Sigmoid colon (tissue), 7 donors: ENCODE data around the gene ABHD16A. TPM values are rescaled to one million over a fixed set of nuclear protein-coding genes. Genes with fewer than 3 reads are reported as not detected.
A peak's percentile ranks its signal among the peaks of the same experiment; 100 is the strongest.

Experiments used
- DNase-seq: peaks from one replicate; pipeline ENCODE4 v3.0.0-alpha.2; 2019
- H3K27ac ChIP-seq, 4 donors: fragments of 200-600 bp; sonication (generic); one replicate each; pipeline ENCODE4 v1.5.1; 2016 to 2019; ENCODE audit warnings: mild to moderate bottlenecking in 1 of 4
- H3K27me3 ChIP-seq, 3 donors: fragments of 200-600 bp; sonication (generic); one replicate each; pipeline ENCODE4 v1.5.1; 2019; ENCODE audit warnings: mild to moderate bottlenecking in 1 of 3
- H3K36me3 ChIP-seq, 4 donors: fragments of 200-600 bp; sonication (generic); one replicate each; pipeline ENCODE4 v1.5.1; 2016 to 2019
- H3K4me1 ChIP-seq, 4 donors: fragments of 200-600 bp; sonication (generic); one replicate each; pipeline ENCODE4 v1.5.1; 2017 to 2019
- H3K4me3 ChIP-seq, 4 donors: fragments of 200-600 bp; sonication (generic); one replicate each; pipeline ENCODE4 v1.5.1; 2017 to 2019; ENCODE audit warnings: mild to moderate bottlenecking in 2 of 4, moderate library complexity in 1 of 4
- H3K9me3 ChIP-seq, 4 donors: fragments of 200-600 bp in 3 of 4; sonication (generic) in 3 of 4; one replicate each; pipeline versions ENCODE4 v1.5.1 to v1.6.1; 2013 to 2019
- EP300 ChIP-seq, 4 donors: sonication (generic); formaldehyde crosslinking; IDR thresholded peaks; one replicate each; pipeline ENCODE4 v1.6.1; 2017; ENCODE audit warnings: antibody characterized with exemption in 4 of 4
- POLR2A ChIP-seq, 2 donors: fragments of 450-650 bp; IDR thresholded peaks; one replicate each; pipeline ENCODE4 v1.6.1; 2016; ENCODE audit warnings: antibody characterized with exemption in 2 of 2, mild to moderate bottlenecking in 2 of 2, moderate library complexity in 2 of 2
- POLR2AphosphoS5 ChIP-seq, 4 donors: sonication (generic); formaldehyde crosslinking; IDR thresholded peaks; one replicate each; pipeline ENCODE4 v1.6.1; 2017; ENCODE audit warnings: antibody characterized with exemption in 4 of 4
- WGBS, 2 donors: extraction: QIAGEN DNeasy Blood & Tissue Kit; methylation state at CpG; one replicate each; pipeline ENCODE4 v1.1.7; 2013; 5-methylcytosine and 5-hydroxymethylcytosine counted together
- intact Hi-C: fragments of 100-400 bp; cut with DNase I; formaldehyde crosslinking; loops from one replicate; pipeline ENCODE4 v1.15.1; 2023
- polyA plus RNA-seq, 3 donors: library from polyadenylated mRNA; stranded (reverse); fragments of 200-250 nt; gene quantifications; one replicate each; pipeline ENCODE4 v1.2.3, GENCODE V29; 2013
- total RNA-seq, 4 donors: library from RNA; depleted of rRNA; stranded (reverse); fragments of >200 nt; gene quantifications; one replicate each; pipeline ENCODE4 v1.1.0, GENCODE V29; 2016
- TF ChIP-seq, protein P1 (sequence below), 4 experiments: fragments of 450-650 bp in 3 of 4; fragments of 200-600 bp in 1 of 4; IDR thresholded peaks; one replicate each; pipeline ENCODE4 v1.5.1; 2016 to 2019; ENCODE audit warnings: antibody characterized with exemption in 4 of 4, mild to moderate bottlenecking in 3 of 4, moderate library complexity in 2 of 4
- donor health status: healthy with polysubstance abuse.
- donor health status: Bipolar disorder and iron deficiency.
- donor health status: healthy.

The ABHD16A gene
- total and polyA plus RNA-seq, 7 donors = 16.9 to 63.4 (median 40.3) TPM

DNA sequence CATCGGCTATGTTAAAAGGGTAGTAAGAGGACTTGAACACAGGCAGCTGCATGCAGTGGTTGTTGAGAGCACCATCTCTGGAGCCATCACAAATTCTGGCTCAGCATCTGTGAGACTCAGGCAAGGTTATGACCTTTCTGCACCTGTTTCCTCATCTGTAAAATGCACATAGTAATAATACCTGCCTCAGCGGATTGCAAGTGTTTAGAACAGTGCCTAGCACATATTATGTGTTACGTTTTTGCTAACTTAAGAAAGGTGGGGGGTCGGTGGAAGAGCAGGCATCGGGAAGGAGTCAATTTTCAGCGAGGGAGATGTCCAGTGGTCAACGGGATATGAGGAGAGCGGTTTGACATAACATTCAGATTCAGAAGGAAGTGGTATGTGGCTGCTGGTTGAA lies 25.2 kb downstream of the ABHD16A start:
- no peak for DNase-seq
- H3K36me3 ChIP-seq = peaks cover 0 to 9% (median 2%) of the 10 kb centered on the region in 4 donors
- TF ChIP-seq, protein P1, sequence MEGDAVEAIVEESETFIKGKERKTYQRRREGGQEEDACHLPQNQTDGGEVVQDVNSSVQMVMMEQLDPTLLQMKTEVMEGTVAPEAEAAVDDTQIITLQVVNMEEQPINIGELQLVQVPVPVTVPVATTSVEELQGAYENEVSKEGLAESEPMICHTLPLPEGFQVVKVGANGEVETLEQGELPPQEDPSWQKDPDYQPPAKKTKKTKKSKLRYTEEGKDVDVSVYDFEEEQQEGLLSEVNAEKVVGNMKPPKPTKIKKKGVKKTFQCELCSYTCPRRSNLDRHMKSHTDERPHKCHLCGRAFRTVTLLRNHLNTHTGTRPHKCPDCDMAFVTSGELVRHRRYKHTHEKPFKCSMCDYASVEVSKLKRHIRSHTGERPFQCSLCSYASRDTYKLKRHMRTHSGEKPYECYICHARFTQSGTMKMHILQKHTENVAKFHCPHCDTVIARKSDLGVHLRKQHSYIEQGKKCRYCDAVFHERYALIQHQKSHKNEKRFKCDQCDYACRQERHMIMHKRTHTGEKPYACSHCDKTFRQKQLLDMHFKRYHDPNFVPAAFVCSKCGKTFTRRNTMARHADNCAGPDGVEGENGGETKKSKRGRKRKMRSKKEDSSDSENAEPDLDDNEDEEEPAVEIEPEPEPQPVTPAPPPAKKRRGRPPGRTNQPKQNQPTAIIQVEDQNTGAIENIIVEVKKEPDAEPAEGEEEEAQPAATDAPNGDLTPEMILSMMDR (IDR thresholded peaks at IDR 0.05) = no peak
- TF ChIP-seq EP300 (IDR thresholded peaks at IDR 0.05) (no peak), POLR2A (IDR thresholded peaks at IDR 0.05) (no peak), POLR2AphosphoS5 (IDR thresholded peaks at IDR 0.05) (no peak)
- no peaks in the 10 kb centered on the region for H3K9me3 ChIP-seq
- WGBS, 2 donors = 80 to 83% methylated on average over 8 of the region's 8 CpGs
- H3K27me3 ChIP-seq = no peaks in the 10 kb centered on the region
- H3K27ac ChIP-seq = no peak overlapping the region
- no peak overlapping the region for H3K4me3 ChIP-seq
- peaks cover 0 to 19% (median 13%) of the 10 kb centered on the region in 4 donors for H3K4me1 ChIP-seq
- intact Hi-C loops = no loop called here

GRCh38 chr6:31676904-31677303 lies 26.2 kb downstream of the ABHD16A start:
- H3K4me1 ChIP-seq = peaks cover 0 to 19% (median 13%) of the 10 kb centered on the region in 4 donors
- H3K36me3 ChIP-seq = peaks cover 0 to 18% (median 10%) of the 10 kb centered on the region in 4 donors
- H3K4me3 ChIP-seq = no peak overlapping the region
- H3K27ac ChIP-seq = no peak overlapping the region
- H3K9me3 ChIP-seq = no peaks in the 10 kb centered on the region
- TF ChIP-seq POLR2A (IDR thresholded peaks at IDR 0.05) (no peak), EP300 (IDR thresholded peaks at IDR 0.05) (no peak), POLR2AphosphoS5 (IDR thresholded peaks at IDR 0.05) (no peak)
- TF ChIP-seq, protein P1 (IDR thresholded peaks at IDR 0.05) = no peak
- 88 to 91% methylated on average over 6 of the region's 6 CpGs for WGBS, 2 donors
- intact Hi-C loops = no loop called here
- H3K27me3 ChIP-seq = no peaks in the 10 kb centered on the region
- DNase-seq = no peak

DNA sequence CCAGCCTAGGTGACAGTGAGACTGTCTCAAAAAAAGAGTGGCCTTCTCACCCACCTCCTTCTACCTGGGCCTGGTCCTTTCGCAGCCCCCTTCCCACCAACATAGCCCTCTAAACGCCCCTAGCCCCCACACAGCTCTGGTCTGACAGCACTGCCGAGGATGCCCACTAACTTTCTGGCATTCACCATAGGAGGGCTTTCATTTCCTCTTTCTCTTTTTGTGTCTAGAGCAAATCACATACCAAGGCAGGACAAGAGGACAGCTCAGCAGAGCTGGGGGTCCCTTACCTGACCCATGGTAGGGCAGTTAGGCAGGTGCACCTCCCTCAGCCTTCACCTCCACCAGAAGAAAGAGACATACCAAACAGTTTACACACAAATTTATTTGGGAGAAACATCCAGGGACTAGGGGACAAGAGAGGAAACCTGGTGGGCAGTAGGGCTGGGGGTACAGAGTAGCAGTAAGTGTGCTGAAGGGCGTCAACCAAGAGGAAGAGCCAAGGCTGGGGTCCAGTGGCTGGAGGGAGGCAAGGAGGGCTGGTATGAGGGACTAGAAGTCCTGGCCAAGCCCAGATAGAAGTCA lies 26.7 kb downstream of the ABHD16A start:
- intact Hi-C loops = no loop called here
- Histone ChIP-seq H3K4me1 (peaks cover 0 to 15% (median 9%) of the 10 kb centered on the region in 4 donors), H3K27me3 (no peaks in the 10 kb centered on the region), H3K27ac (no peak overlapping the region), H3K4me3 (no peak overlapping the region), H3K36me3 (peaks cover 0 to 23% (median 15%) of the 10 kb centered on the region in 4 donors), H3K9me3 (no peaks in the 10 kb centered on the region)
- DNase-seq = no peak
- 76 to 84% methylated on average over 4 of the region's 4 CpGs for WGBS, 2 donors
- no peak for TF ChIP-seq POLR2A (IDR thresholded peaks at IDR 0.05)

DNA sequence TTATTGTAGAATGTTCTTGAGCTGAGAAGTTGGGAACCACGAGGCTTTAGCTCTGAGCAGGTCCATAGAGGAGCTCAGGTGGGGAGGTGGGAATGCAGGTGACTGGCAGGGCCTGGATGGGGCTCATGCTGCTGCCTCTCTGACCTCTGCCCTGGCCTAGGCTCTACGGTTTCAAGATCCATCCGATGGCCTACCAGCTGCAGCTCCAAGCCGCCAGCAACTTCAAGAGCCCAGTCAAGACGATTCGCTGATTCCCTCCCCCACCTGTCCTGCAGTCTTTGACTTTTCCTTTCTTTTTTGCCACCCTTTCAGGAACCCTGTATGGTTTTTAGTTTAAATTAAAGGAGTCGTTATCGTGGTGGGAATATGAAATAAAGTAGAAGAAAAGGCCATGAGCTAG lies 33.4 kb downstream of the ABHD16A start, which contains the start of gene LY6G5B:
Gene LY6G5B (plus strand): TSS at position 301 of the 400 bp plus-strand sequence. CDS start 975 bp downstream, outside the sequence.
- Histone ChIP-seq H3K4me1 (peaks cover 0 to 27% (median 15%) of the 10 kb centered on the region in 4 donors), H3K27me3 (no peaks in the 10 kb centered on the region), H3K9me3 (no peaks in the 10 kb centered on the region), H3K27ac (no peak within 1 kb of the TSS), H3K36me3 (peaks cover 38 to 67% (median 59%) of the 10 kb centered on the region in 4 donors), H3K4me3 (no peak within 1 kb of the TSS)
- WGBS, 2 donors = 80 to 92% methylated on average over 8 of the region's 8 CpGs
- intact Hi-C loops = loop anchor here (5.0 to 10.0 kb wide), 2 partner anchors 508 to 1605 kb away; partner anchors contain the start of genes AGPAT1, B3GALT4, RNF5 and RPS18
- TF ChIP-seq EP300 (IDR thresholded peaks at IDR 0.05) (no peak), POLR2A (IDR thresholded peaks at IDR 0.05) (no peak), POLR2AphosphoS5 (IDR thresholded peaks at IDR 0.05) (no peak)
- TF ChIP-seq, protein P1 (IDR thresholded peaks at IDR 0.05) = no peak
- no peak for DNase-seq

DNA sequence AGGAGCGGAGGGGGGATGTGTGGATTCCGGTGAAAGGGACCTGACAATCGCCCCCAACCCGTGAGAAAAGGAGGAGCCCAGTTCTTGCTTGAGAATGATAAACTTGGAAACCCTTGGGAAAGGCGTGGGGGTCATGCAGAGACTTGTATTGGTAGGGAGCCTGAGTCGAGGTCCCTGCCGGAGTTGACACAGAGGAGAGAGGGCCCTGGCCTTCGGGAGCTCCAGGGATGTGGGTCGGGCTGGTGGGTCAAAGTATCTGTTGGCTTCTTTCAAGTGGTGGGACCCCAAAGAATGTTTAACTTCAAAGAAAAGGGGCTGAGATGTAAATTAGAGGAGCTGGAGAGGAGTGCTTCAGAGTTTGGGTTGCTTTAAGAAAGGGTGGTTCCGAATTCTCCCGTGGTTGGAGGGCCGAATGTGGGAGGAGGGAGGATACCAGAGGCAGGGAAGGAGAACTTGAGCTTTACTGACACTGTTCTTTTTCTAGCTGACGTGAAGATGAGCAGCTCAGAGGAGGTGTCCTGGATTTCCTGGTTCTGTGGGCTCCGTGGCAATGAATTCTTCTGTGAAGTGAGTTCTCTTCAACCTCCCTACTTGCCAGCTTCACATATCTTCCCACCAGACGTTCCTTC lies 36.7 kb downstream of the ABHD16A start:
- WGBS, 2 donors = 2 to 4% methylated on average over 15 of the region's 15 CpGs

More for the DNA sequence above, 36.7 kb downstream of the ABHD16A start:
- Histone ChIP-seq H3K27ac (peak overlapping the region; percentile 95 to 98 (median 98)), H3K36me3 (peaks cover 44 to 56% (median 50%) of the 10 kb centered on the region in 4 donors), H3K4me1 (peaks cover 0 to 53% (median 40%) of the 10 kb centered on the region in 4 donors), H3K4me3 (peak overlapping the region; percentile 81 to 96 (median 88)), H3K27me3 (no peaks in the 10 kb centered on the region), H3K9me3 (no peaks in the 10 kb centered on the region)
- TF ChIP-seq POLR2A (IDR thresholded peaks at IDR 0.05) (no peak), EP300 (IDR thresholded peaks at IDR 0.05) (no peak), POLR2AphosphoS5 (IDR thresholded peaks at IDR 0.05) (no peak)
- TF ChIP-seq, protein P1 (IDR thresholded peaks at IDR 0.05) = no peak
- intact Hi-C loops = loop anchor here (5.0 to 10.0 kb wide), 2 partner anchors 511 to 1608 kb away; partner anchors contain the start of genes AGPAT1, B3GALT4, RNF5 and RPS18
- no peak for DNase-seq
